Measurements from ENCODE around the gene DOCK11.

DNA sequence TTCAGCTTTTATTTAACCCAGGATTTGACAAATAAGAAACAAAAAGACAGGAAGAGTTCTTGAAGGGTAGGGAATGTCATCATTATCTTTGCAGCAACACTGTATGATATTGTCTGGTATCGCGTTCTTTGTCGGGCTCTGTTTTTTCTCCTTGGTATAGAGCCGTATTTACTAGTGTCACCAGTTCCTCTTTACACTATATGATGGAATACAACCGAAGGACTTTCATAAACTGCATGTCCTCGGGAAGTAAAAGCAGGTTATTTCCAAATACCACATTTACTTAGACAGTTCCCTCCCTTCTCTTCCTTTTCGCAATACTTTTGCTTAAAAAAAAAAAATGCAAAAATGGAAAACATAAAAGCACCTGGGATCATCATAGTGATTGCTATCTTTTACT lies 135.2 kb downstream of the DOCK11 start:
- TF ChIP-seq RAD21 (IDR thresholded peaks at IDR 0.05; ENCODE audit: low read depth) (no peak), NFIC (IDR thresholded peaks at IDR 0.05) (no peak), CEBPB (IDR thresholded peaks at IDR 0.05) (no peak), YY1 (IDR thresholded peaks at IDR 0.05; ENCODE audit: low read depth) (no peak), TAF1 (IDR thresholded peaks at IDR 0.05; ENCODE audit: low read depth) (no peak), FOXM1 (IDR thresholded peaks at IDR 0.05; ENCODE audit: borderline replicate concordance, low read depth) (no peak), EP300 (IDR thresholded peaks at IDR 0.05; ENCODE audit: borderline replicate concordance) (no peak), TCF12 (IDR thresholded peaks at IDR 0.05; ENCODE audit: low read depth) (no peak), ZBTB7A (IDR thresholded peaks at IDR 0.05; ENCODE audit: low read depth) (no peak)
- TF ChIP-seq, protein P1, sequence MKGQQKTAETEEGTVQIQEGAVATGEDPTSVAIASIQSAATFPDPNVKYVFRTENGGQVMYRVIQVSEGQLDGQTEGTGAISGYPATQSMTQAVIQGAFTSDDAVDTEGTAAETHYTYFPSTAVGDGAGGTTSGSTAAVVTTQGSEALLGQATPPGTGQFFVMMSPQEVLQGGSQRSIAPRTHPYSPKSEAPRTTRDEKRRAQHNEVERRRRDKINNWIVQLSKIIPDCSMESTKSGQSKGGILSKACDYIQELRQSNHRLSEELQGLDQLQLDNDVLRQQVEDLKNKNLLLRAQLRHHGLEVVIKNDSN (IDR thresholded peaks at IDR 0.05), result no peak
- TF ChIP-seq, protein P2, sequence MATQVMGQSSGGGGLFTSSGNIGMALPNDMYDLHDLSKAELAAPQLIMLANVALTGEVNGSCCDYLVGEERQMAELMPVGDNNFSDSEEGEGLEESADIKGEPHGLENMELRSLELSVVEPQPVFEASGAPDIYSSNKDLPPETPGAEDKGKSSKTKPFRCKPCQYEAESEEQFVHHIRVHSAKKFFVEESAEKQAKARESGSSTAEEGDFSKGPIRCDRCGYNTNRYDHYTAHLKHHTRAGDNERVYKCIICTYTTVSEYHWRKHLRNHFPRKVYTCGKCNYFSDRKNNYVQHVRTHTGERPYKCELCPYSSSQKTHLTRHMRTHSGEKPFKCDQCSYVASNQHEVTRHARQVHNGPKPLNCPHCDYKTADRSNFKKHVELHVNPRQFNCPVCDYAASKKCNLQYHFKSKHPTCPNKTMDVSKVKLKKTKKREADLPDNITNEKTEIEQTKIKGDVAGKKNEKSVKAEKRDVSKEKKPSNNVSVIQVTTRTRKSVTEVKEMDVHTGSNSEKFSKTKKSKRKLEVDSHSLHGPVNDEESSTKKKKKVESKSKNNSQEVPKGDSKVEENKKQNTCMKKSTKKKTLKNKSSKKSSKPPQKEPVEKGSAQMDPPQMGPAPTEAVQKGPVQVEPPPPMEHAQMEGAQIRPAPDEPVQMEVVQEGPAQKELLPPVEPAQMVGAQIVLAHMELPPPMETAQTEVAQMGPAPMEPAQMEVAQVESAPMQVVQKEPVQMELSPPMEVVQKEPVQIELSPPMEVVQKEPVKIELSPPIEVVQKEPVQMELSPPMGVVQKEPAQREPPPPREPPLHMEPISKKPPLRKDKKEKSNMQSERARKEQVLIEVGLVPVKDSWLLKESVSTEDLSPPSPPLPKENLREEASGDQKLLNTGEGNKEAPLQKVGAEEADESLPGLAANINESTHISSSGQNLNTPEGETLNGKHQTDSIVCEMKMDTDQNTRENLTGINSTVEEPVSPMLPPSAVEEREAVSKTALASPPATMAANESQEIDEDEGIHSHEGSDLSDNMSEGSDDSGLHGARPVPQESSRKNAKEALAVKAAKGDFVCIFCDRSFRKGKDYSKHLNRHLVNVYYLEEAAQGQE (IDR thresholded peaks at IDR 0.05; ENCODE audit: low read depth), result no peak
- TF ChIP-seq, protein P3, sequence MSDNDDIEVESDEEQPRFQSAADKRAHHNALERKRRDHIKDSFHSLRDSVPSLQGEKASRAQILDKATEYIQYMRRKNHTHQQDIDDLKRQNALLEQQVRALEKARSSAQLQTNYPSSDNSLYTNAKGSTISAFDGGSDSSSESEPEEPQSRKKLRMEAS (IDR thresholded peaks at IDR 0.05), result no peak
